Measurements from ENCODE around the gene TBPL1.
A peak's percentile ranks its signal among the peaks of the same experiment; 100 is the strongest.
"Not testable (repeated sequence)": the region's sequence is repeated elsewhere in the genome, so short reads cannot be mapped to it uniquely, and the experiment has no call there.

The TBPL1 gene

GRCh38 chr6:133973109-133973971, 20.3 kb downstream of the TBPL1 start:
- DNase-seq = no peak

- no peak for DNase-seq
Measured at GRCh38 chr6:133977983-133978895, 25.2 kb downstream of the TBPL1 start.

DNA sequence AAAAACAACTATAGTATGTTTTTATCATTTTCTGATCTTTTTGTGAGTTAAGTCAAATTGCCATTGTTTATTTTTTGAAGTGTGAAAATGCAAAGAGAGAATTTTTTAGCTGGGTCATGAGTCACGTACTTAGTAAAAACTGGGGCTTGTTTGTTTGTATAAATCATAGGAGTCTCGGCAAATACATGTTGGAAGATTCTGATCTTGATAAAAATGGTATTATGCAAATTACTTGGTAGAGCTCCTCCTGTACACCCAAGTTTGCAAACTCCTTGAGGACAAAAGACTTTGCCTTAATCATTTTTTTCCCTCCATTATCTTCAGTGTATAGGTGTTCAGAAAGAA, 25.8 kb downstream of the TBPL1 start:
- DNase-seq = no peak

DNA sequence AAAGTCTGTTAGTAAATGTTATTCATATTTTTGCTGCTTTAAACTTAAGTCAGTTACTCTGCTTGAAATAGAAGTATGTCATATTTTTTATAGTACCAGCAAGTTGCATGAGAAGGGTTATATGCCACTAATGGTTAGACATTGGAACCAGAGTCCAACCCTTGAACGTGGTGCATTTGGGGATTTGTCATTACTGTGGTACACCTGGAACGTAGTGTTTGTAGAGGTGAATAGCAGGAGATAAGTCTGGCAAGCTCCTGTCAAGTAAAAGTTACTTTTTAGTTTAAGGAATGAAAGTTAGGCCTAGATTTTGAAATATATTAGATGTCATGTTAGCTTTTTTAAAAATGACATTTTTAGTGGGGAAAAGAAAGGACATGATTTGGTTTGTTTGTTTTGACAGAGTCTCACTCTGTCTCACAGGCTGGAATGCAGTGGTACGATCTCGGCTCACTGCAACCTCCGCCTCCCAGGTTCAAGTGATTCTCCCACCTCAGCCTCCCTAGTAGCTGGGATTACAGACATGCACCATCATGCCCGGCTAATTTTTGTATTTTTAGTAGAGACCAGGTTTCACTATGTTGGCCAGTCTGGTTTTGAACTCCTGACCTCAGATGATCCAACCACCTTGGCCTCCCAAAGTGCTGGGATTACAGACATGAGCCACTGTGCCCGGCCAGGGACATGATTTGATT, 26.4 kb downstream of the TBPL1 start:
- DNase-seq = not testable (repeated sequence)

GRCh38 chr6:133980168-133980567, 27.1 kb downstream of the TBPL1 start:
- DNase-seq = no peak

DNA sequence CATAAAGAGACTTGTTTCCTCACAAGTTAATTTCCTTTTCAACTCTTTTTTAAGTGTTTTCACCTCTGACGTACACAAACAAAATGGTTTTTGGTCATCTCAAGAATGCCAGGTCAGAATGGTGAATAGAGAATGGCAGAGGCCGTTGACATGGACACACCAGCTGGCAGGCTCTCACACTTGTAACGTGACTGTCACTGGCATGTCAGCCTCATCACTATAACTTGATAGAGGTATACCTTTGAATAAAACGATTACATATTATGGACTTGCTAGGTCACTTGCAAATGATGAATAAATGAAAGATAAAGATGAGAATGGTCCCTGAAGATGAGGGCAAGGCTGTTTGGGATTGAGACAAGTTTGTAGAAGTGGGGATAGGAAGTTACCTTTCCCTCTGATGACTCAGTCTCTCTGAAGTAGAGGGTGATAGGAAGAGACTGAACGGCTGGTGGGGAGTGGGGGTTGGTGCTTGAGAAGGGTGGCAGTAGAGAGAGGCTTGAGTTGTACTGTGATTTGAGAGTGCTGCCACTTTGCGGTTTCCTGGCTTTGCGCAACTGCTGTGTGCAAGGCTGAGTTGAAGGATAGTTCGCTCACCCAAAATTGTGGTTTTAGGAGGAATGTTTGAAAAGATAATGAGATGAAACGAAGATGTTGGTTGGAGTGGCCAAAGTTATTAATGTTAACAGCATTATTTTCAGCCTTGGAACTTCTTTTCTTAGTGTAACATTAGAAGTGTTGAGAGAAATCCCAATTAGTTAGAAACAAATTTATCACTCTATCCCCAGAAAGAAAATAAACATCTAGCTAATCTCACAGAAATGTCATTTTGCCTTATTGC, 30.3 kb downstream of the TBPL1 start:
- DNase-seq = peak; percentile 26

- no peak for DNase-seq
Measured at GRCh38 chr6:133985970-133986369, 32.9 kb downstream of the TBPL1 start.

DNA sequence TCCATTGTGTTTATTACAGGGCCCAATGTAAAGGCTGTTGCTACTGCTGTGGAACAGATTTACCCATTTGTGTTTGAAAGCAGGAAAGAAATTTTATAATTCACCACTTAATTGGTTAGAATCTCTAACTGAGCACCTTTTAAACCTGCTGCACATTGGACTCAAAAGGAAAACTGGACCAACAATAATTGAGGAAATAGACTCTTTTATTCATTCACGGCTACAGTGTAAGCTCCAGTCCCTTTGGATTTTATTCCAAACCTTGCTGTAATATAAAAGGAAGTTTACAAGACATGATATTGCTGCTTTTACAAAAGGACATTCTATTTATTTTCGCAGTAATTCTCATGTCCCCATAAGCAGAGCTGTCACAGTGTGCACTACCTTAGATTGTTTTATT, 33.9 kb downstream of the TBPL1 start:
- DNase-seq = no peak

- no peak for DNase-seq
Measured at GRCh38 chr6:133989525-133989924, 36.5 kb downstream of the TBPL1 start.

DNA sequence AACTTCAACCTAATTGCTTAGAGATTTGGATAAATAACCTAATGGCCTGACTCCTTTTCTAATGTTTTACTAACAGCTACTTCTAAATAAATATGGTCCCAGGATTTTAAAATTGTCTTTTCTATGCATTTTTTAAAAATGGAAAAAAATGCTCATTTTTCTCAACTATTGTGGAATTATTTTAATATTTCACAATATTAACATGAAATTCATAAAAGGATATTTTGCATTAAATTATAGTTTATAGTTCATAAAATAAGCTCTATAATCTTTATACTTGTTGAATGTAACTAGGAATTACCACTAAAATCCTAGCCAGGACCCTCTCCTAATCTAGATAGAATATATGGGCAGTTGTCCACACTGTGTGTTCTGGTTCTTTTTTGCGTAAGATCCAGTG, 37.3 kb downstream of the TBPL1 start:
- DNase-seq = no peak

GRCh38 chr6:133991096-133991593, 38.1 kb downstream of the TBPL1 start:
- DNase-seq = no peak

GRCh38 chr6:133992992-133993680, 40.1 kb downstream of the TBPL1 start:
- DNase-seq = no peak

DNA sequence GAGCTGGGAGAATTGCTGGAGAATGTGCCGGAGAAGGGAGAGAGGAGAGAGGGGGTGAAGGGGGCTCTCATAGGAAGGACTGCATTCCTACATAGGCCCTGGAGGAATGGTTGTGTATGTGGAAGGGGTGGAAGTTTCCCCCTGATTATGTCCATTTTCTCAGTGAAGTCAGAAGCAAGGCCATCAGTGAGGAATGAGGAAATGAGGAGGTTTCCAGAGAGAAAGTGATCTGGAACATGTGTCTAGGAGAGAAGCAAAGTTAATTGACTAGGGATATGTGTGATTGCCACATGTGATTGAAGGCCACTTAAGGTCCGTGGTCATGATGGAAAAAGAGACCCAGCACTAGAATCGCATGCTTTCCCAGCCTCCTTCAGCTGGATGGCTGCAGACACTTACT, 42.3 kb downstream of the TBPL1 start:
- no peak for DNase-seq

- DNase-seq = no peak
Measured at GRCh38 chr6:133995758-133996157, 42.7 kb downstream of the TBPL1 start.

DNA sequence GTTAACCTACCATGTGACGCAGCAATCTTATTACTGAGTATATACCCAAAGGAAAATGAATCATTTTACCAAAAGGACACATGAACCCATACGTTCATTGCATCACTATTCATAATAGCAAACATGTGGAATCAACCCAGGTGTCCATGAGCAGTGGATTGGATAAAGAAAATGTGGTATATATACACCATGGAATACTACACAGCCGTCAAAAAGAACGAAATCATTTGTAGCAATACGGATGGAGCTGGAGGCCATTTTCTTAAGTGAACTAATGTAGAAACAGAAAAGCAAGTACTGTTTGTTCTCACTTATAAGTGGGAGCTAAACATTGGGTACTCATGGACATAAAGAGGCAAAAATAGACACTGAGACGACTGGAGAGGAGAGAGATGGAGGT, 44.2 kb downstream of the TBPL1 start:
- DNase-seq = no peak

DNA sequence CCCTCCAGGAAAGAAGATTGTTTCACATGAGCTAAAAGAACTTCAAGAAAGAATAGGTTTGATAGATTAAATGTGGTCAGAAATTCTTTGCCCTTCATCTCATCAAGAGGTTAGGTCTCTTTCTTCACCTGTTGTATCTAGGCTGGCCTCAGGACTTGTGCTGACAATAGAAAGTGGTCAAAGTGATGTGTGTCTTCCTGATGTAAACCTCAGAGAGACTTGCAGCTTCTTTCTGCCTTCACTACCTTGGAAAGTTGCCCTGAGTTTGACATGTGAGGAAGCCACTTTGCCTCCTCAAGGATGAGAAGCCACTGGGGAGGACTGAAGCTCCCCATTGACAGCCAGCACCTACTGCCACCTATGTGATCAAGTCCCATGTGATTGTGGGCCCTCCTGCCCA, 46.3 kb downstream of the TBPL1 start:
- no peak for DNase-seq

DNA sequence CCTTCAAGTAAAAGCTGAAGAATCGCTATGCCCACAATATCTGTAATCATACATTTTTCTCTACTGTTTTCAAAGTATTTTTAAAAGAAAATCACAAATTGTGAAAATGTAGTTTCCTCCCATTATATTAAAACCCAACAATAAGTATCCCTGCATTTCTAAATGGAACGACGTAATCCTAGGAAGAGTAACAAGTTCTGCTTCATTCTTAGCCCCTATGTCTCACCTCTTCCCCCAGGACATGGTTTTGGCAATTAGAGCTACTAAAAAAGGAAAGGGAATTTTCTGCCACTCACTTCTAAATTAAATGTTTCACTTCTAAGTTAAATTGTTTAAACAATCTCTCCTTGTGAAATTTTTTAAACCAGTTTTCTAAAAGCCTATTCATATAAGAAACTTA, 47.4 kb downstream of the TBPL1 start:
- no peak for DNase-seq

DNA sequence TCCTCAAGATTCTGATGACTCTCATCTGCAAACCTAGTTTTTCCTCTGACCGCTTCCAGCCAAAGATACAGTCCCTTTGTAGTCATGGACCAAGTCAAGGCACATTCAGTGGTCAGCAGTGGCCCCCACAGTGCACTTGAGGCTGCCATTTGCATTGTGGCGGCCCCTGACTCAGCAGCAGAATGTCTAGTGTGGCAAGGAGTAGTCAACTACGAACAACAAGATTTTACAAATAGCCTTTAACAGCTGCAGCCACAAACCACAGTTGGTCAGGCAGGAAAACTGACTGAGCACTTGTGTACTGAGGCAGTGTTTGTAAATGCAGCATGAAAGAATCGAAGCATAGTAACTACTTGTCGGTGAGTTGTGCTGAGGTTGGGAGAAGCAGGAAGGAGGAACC, 49.8 kb downstream of the TBPL1 start:
- DNase-seq = no peak

DNA sequence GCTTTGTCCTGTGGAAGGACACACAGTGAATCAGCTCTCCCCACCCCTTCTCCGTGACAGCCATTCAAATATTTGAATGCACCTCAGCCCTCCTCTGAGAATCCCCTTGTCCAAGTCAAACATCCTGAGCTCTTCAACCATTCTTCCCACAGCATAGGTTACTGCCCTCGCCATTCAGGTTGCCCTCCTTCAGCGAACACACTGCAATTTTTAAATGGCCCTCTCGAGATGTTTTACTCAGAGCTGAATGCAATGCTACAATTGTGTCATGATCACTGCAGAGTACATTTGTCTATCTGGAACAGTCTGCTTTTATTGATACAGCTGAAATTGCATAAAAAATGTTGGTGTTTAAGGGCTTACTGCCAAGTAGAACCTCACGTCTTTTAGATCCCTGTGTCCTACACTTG, 50.5 kb downstream of the TBPL1 start:
- DNase-seq = no peak

DNA sequence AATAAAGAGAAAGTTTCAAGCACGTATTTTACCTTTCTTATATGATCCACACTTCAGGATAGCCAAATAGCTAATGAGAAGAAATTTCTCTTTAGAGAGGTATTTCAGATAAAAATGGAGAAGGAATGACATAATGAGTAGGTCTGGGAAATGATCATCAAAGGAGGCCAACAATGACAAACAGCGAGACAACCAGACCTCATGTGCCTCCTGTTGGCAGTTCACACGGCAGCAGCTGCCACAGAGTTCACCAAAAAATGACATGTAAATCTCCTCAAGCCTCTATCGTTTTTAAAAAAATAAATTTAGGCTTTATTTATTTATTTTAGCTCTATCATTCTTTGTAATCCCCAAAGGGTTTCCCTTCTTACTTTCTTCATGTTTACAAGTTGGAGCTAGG, 51.7 kb downstream of the TBPL1 start:
- no peak for DNase-seq

GRCh38 chr6:134005800-134006199, 52.8 kb downstream of the TBPL1 start:
- DNase-seq = no peak

GRCh38 chr6:134007077-134007476, 54.1 kb downstream of the TBPL1 start:
- DNase-seq = no peak

Measured in T-helper 9 cell (primary cell).